Keratinocyte (primary cell): ENCODE measurements around the gene TRAM2. TPM values are rescaled to one million over a fixed set of nuclear protein-coding genes. Genes with fewer than 3 reads are reported as not detected.

Source experiments
- DNase-seq: peaks from one replicate; pipeline ENCODE4 v3.0.0-alpha.2; 2011; ENCODE audit warnings: low read depth, missing footprints, low spot score
- FAIRE-seq: peaks from 2 replicates; lab custom pipeline; 2011; peaks lifted over from hg19 to GRCh38; lab: Jason Lieb, UNC
- H2AFZ ChIP-seq: 2 replicates; pipeline ENCODE4 v1.6.0; 2012; ENCODE audit warnings: low read length, control low read depth, inconsistent platforms; ENCODE audit not compliant: control insufficient read depth
- H3K27ac ChIP-seq: 2 replicates; pipeline ENCODE4 v1.5.1; 2011; ENCODE audit warnings: low read length; ENCODE audit not compliant: control insufficient read depth, insufficient read depth
- H3K27me3 ChIP-seq: 3 replicates; pipeline ENCODE4 v1.6.0; 2011; ENCODE audit warnings: low read length; ENCODE audit not compliant: control insufficient read depth, insufficient read depth; ENCODE audit errors: extremely low read depth
- H3K36me3 ChIP-seq, 2 experiments: 2 replicates in 1 of 2; 3 replicates in 1 of 2; pipeline ENCODE4 v1.5.1; 2011; ENCODE audit warnings: low read length in 2 of 2, mild to moderate bottlenecking in 1 of 2; ENCODE audit not compliant: control insufficient read depth in 2 of 2, insufficient read depth in 2 of 2; ENCODE audit errors: extremely low read depth in 1 of 2
- H3K4me1 ChIP-seq: 3 replicates; pipeline ENCODE4 v1.5.1; 2011; ENCODE audit warnings: low read length; ENCODE audit not compliant: control insufficient read depth, insufficient read depth; ENCODE audit errors: extremely low read depth
- H3K4me2 ChIP-seq: 3 replicates; pipeline ENCODE4 v1.6.0; 2011; ENCODE audit warnings: low read depth, low read length; ENCODE audit not compliant: control insufficient read depth, insufficient read depth; ENCODE audit errors: extremely low read depth
- H3K4me3 ChIP-seq, 3 experiments: fragments of 200-600 bp in 1 of 3; sonication (generic) in 1 of 3; 2 replicates in 2 of 3; 3 replicates in 1 of 3; pipeline ENCODE4 v1.5.1; 2011 to 2016; ENCODE audit warnings: low read length in 3 of 3, mild to moderate bottlenecking in 3 of 3, control low read depth in 2 of 3, inconsistent platforms in 1 of 3, low read depth in 1 of 3, mixed read lengths in 1 of 3, mixed run types in 1 of 3, moderate library complexity in 1 of 3; ENCODE audit not compliant: control insufficient read depth in 2 of 3, insufficient read depth in 2 of 3; ENCODE audit errors: extremely low read depth in 1 of 3
- H3K79me2 ChIP-seq: 2 replicates; pipeline ENCODE4 v1.6.0; 2012; ENCODE audit warnings: low read length; ENCODE audit not compliant: control insufficient read depth, insufficient read depth
- H3K9ac ChIP-seq: 3 replicates; pipeline ENCODE4 v1.6.0; 2011; ENCODE audit warnings: low read length; ENCODE audit not compliant: control insufficient read depth, insufficient read depth; ENCODE audit errors: extremely low read depth
- H3K9me1 ChIP-seq: 3 replicates; pipeline ENCODE4 v1.6.0; 2011; ENCODE audit warnings: low read length; ENCODE audit not compliant: control insufficient read depth, insufficient read depth; ENCODE audit errors: extremely low read depth
- H3K9me3 ChIP-seq: 2 replicates; pipeline ENCODE4 v1.5.1; 2012; ENCODE audit warnings: low read depth, low read length; ENCODE audit not compliant: control insufficient read depth
- H4K20me1 ChIP-seq: 3 replicates; pipeline ENCODE4 v1.6.0; 2011; ENCODE audit warnings: low read length; ENCODE audit not compliant: control insufficient read depth, insufficient read depth; ENCODE audit errors: extremely low read depth
- EZH2 ChIP-seq: IDR thresholded peaks from one replicate; pipeline ENCODE4 v1.6.1; 2012; ENCODE audit warnings: inconsistent platforms, mild to moderate bottlenecking, low read length, moderate library complexity
- dilution Hi-C: fragments of 300-500 bp; cut with MboI; formaldehyde crosslinking; loops from one replicate; pipeline ENCODE4 v1.7.0; 2020; ENCODE audit warnings: low sequenced_read_pairs; ENCODE audit not compliant: extremely low pct_ligation_motif_present
- polyA plus RNA-seq, 5 experiments: library from polyadenylated mRNA; depleted of rRNA in 3 of 5; stranded (reverse) in 3 of 5; stranded (forward) in 1 of 5; unstranded in 1 of 5; fragments of >200 nt; gene quantifications; 1 replicate in 1 of 5; 2 replicates in 3 of 5; 3 replicates in 1 of 5; pipeline versions ENCODE4 v1.2.1 to v1.2.3, GENCODE V29; 2011 to 2012; ENCODE audit warnings: missing spikeins in 2 of 5, low read depth in 1 of 5, low replicate concordance in 1 of 5
- TF ChIP-seq, protein P1 (sequence below), 3 experiments: IDR thresholded peaks in 1 of 3; conservative IDR thresholded peaks in 1 of 3; optimal IDR thresholded peaks in 1 of 3; 2 replicates in 2 of 3; 3 replicates in 1 of 3; pipeline versions ENCODE3 to v1.5.1; 2011; ENCODE audit warnings: low read length in 3 of 3, mild to moderate bottlenecking in 3 of 3, moderate library complexity in 2 of 3, control low read depth in 1 of 3, inconsistent platforms in 1 of 3; ENCODE audit not compliant: insufficient read depth in 2 of 3; ENCODE audit errors: extremely low read depth in 1 of 3

The TRAM2 gene
- polyA plus RNA-seq, 1 donor (not counting 4 experiments of a cell fraction or from before 2014, with no cell fraction given) = 9.2 TPM

DNA sequence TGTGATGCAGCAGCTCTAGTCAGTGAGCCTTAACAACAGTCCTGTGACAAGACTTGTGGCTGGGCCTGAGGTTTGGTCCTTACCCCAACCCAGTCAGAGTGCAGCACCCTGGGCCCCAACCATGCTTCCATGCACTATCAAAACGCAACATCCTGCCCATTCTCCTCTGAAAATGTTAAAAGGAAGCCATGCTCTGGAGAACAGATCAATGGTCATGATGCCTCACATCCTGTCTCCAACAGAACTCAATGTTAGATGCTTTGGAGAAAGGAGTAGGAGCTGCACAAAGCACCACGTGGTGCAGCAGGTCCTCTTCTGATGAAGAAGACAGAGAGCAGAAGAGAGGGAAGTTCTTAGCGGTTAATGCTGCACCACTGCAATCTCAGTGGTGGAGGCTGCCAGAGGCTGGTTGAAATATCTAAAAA lies 41.9 kb downstream of the TRAM2 start:
- peaks cover 37% of the 10 kb centered on the region for H3K4me1 ChIP-seq
- no peak for TF ChIP-seq EZH2
- TF ChIP-seq, protein P1, sequence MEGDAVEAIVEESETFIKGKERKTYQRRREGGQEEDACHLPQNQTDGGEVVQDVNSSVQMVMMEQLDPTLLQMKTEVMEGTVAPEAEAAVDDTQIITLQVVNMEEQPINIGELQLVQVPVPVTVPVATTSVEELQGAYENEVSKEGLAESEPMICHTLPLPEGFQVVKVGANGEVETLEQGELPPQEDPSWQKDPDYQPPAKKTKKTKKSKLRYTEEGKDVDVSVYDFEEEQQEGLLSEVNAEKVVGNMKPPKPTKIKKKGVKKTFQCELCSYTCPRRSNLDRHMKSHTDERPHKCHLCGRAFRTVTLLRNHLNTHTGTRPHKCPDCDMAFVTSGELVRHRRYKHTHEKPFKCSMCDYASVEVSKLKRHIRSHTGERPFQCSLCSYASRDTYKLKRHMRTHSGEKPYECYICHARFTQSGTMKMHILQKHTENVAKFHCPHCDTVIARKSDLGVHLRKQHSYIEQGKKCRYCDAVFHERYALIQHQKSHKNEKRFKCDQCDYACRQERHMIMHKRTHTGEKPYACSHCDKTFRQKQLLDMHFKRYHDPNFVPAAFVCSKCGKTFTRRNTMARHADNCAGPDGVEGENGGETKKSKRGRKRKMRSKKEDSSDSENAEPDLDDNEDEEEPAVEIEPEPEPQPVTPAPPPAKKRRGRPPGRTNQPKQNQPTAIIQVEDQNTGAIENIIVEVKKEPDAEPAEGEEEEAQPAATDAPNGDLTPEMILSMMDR (optimal IDR thresholded peaks at IDR 0.05 in 1 of 3, IDR thresholded peaks at IDR 0.05 in 1 of 3, conservative IDR thresholded peaks at IDR 0.05 in 1 of 3; ENCODE audit: extremely low read depth in 1 of 3, insufficient read depth in 2 of 3, low read length in 3 of 3) = no peak
- H3K79me2 ChIP-seq = peaks cover 7% of the 10 kb centered on the region
- H3K36me3 ChIP-seq = no peaks in the 10 kb centered on the region
- FAIRE-seq (no peak), DNase-seq (no peak)
- H3K9me1 ChIP-seq = no peaks in the 10 kb centered on the region
- no peaks in the 10 kb centered on the region for H3K9me3 ChIP-seq
- dilution Hi-C loops = no loop called here
- H2AFZ ChIP-seq = no peak overlapping the region
- no peaks in the 10 kb centered on the region for H3K27me3 ChIP-seq
- no peak overlapping the region for H3K27ac ChIP-seq
- no peak overlapping the region for H3K4me3 ChIP-seq
- H3K4me2 ChIP-seq = no peak overlapping the region
- H3K9ac ChIP-seq = no peak overlapping the region
- H4K20me1 ChIP-seq = no peaks in the 10 kb centered on the region

DNA sequence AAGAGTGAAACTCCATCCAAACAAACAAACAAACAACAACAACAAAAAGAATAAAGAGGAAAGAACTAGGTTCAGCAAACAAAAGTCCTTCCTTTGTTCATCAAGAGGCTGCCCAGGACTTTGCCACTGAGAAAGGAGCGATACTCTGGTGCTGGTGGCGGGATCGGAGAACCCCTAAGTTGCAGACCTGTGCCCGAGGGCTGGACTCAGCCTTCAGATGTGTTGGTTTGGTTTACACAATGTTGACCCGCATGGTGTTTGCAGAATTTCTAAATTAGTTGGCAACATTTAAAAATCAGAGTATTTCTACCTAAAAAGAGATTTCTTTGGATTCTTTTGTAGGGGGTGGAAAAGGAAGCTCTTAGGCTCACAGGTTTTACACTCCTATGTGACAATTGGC lies 42.5 kb downstream of the TRAM2 start:
- H3K9me1 ChIP-seq = no peaks in the 10 kb centered on the region
- H3K36me3 ChIP-seq = no peaks in the 10 kb centered on the region
- H3K4me1 ChIP-seq = peaks cover 34% of the 10 kb centered on the region
- peaks cover 5% of the 10 kb centered on the region for H3K79me2 ChIP-seq
- no peaks in the 10 kb centered on the region for H3K27me3 ChIP-seq
- no peaks in the 10 kb centered on the region for H4K20me1 ChIP-seq
- H3K9ac ChIP-seq = no peak overlapping the region
- no peak for TF ChIP-seq EZH2
- TF ChIP-seq, protein P1 (optimal IDR thresholded peaks at IDR 0.05 in 1 of 3, IDR thresholded peaks at IDR 0.05 in 1 of 3, conservative IDR thresholded peaks at IDR 0.05 in 1 of 3; ENCODE audit: extremely low read depth in 1 of 3, insufficient read depth in 2 of 3, low read length in 3 of 3) = no peak
- H3K4me3 ChIP-seq = no peak overlapping the region
- no peak overlapping the region for H3K27ac ChIP-seq
- dilution Hi-C loops = no loop called here
- FAIRE-seq = no peak
- H3K9me3 ChIP-seq = no peaks in the 10 kb centered on the region
- DNase-seq = no peak
- no peak overlapping the region for H3K4me2 ChIP-seq
- H2AFZ ChIP-seq = no peak overlapping the region
